Stimulated activated memory B cell treated with anti-CD40 and anti-IgM and Interleukin-4, amounts not matched to agents 10 μg/mL and 1 μg/mL and 100 μg/mL, for 72 hours (primary cell): ENCODE data around the gene DCST2.

Experiments
- ATAC-seq: fragments of 150-1000 bp; cut with Tn5 transposase; 2 replicates; pipeline ENCODE4 v1.10.0; 2021
- H3K27ac Mint-ChIP-seq: one replicate; pipeline ENCODE4 v1.8.0; 2022; ENCODE audit warnings: mild to moderate bottlenecking, mixed read lengths
- H3K27me3 Mint-ChIP-seq: one replicate; pipeline ENCODE4 v1.8.0; 2022; ENCODE audit warnings: mixed read lengths
- H3K36me3 Mint-ChIP-seq: one replicate; pipeline ENCODE4 v1.8.0; 2022; ENCODE audit warnings: mixed read lengths
- H3K4me1 Mint-ChIP-seq: one replicate; pipeline ENCODE4 v1.8.0; 2022; ENCODE audit warnings: mixed read lengths
- H3K4me3 Mint-ChIP-seq: one replicate; pipeline ENCODE4 v1.8.0; 2022; ENCODE audit warnings: mild to moderate bottlenecking, moderate library complexity, mixed read lengths
- H3K9me3 Mint-ChIP-seq: one replicate; pipeline ENCODE4 v1.8.0; 2022; ENCODE audit warnings: mixed read lengths

DCST2 gene

DNA sequence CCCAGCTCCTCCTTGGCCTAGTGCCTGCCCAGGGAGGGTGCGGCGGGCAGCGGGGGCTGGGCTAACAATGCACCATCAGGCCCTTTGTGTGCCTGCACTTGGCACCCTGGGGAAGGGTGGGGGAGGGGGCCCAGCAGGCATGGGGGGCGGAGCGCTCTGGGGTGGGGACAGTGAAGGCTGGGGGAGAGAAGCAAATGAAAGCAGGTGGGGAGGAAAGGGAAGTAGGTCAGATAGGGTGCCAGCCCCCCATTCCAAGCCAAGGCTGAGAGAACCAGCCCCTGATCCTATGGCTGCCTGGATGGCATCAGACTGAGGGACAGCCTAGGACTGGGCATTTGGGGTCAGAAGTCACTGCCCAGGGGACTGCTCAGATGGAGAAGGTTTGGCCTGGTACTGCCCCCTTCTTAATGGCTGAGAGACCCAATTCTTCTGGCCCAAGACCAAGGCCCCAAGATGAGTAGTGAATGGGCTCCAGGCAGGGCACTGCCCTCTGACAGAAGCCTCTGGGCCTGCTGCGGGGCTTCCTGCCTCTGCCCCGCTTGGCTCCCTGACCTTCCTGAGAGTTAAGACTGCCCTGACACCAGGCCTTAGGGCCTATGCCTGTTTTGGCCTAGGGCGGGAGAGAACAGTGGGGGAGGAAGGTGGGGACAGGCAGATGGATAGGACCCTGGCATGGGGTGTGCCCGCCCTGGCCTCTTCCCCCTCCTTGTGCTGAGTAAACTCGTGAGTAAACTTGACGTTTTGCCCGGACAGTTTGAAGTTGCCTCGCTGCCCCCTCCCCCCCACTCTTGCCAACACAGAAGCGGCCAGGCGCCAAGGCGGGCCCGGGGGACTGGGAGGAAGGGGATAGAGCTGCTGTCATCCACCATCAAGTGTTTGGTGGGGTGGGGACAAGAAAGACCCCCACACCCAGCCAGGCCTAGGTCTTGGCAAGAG, 28.2 kb downstream of the DCST2 start:
- peaks cover 67% of the 10 kb centered on the region for H3K4me1 Mint-ChIP-seq
- no peak for ATAC-seq
- no peak overlapping the region for H3K4me3 Mint-ChIP-seq
- no peaks in the 10 kb centered on the region for H3K9me3 Mint-ChIP-seq
- H3K27ac Mint-ChIP-seq, result peak overlapping the region; percentile 84
- no peaks in the 10 kb centered on the region for H3K27me3 Mint-ChIP-seq
- peaks cover 12% of the 10 kb centered on the region for H3K36me3 Mint-ChIP-seq

DNA sequence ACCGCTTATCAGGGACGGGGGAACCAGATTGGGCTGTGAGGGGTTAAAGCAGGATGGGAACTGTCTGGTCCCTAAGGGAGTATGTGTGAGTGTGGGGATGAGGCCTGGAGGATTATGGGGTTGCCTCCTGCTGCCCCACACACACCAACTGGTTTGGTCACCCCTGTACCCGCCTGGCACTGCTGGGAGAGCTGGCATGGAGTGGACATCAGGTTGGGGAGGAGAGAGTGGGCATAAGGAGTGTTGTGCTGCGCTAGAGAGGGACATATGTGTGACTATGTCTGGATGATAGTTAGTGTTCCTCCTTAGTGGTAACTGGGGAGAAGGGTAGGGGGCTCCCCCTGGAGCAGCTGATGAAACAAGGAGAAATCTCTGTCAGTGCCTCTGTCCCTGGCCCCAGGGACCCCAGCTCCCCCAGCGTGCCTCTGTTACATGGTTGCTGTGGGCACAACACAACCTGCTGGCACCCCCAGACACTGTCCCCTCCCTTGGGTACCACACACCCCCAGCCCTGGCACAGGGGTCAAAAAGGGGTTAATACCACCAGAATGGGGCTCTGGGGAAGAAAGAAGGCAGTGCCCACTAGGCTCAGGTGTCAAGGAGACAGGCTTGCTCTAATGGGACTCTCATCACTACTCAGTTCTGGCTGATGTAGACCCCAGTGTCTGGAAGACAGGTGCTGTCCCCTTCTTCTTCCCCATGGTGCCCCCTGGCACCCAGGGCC, 29.1 kb downstream of the DCST2 start:
- Mint-ChIP-seq H3K27ac (peak overlapping the region; percentile 84), H3K27me3 (no peaks in the 10 kb centered on the region), H3K4me3 (peak overlapping the region; percentile 95), H3K36me3 (peaks cover 7% of the 10 kb centered on the region), H3K4me1 (peaks cover 67% of the 10 kb centered on the region), H3K9me3 (no peaks in the 10 kb centered on the region)
- ATAC-seq, result no peak

DNA sequence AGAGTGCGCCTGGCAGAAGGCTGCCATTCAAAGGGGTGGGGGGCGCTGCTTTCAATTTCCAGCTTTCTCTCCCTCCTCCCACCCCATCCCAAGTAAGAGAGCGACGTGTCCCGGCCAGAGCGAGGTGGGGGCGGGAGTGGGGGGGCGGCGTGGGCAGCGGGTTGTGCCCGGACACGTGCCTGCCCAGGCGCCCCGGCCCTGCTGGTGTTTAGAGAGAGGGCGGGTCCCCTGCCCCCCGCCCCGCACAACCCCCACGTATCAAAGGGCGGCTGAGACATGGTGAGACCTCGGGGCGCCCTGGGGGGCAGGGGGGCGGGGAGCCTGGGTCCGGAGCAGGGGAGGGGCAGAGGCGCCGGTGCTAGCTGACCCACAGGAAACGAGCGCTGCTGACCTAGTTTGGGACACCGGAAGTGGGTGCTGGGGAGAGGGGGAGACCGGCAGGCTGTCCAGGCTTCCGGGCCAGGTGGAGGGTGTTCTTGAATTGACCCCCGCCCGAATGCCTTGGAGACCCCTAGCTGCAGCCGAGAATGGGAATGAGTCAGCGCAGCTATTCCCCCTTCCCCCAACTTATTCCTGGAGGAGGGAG, 29.7 kb downstream of the DCST2 start:
- Mint-ChIP-seq H3K4me1 (peaks cover 67% of the 10 kb centered on the region), H3K9me3 (no peaks in the 10 kb centered on the region), H3K4me3 (peak overlapping the region; percentile 95), H3K27me3 (no peaks in the 10 kb centered on the region), H3K36me3 (peaks cover 2% of the 10 kb centered on the region), H3K27ac (peak overlapping the region; percentile 84)
- ATAC-seq, result no peak

DNA sequence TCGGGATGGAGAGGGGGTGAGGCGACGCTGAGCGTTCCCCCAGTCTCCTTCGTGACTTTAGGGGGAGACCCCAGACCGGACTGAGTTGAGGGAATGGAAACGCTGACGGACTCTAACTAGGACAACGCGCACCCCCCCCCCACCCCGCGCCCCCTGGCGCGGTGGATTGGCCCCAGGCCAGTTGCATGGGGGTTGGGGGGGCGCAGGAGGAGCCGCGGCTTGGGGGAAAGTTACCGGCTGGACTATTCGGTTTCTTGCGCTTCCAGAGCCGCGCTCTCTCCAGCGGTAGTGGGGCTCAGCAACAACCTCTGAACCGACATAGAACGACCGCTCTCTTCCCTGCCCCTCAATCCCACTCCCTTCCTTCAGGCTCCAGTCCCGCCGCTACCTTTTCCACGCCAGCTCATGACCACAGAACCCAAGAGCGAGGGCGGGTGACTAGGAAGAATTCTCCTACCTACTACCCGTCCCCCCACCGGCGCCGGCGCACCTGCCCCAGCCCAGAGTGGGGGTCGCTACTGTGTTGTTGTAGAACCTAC, 30.3 kb downstream of the DCST2 start:
- Mint-ChIP-seq H3K9me3 (no peaks in the 10 kb centered on the region), H3K4me3 (peak overlapping the region; percentile 95), H3K27me3 (no peaks in the 10 kb centered on the region), H3K36me3 (no peaks in the 10 kb centered on the region), H3K27ac (peak overlapping the region; percentile 84), H3K4me1 (peaks cover 67% of the 10 kb centered on the region)
- ATAC-seq, result no peak

DNA sequence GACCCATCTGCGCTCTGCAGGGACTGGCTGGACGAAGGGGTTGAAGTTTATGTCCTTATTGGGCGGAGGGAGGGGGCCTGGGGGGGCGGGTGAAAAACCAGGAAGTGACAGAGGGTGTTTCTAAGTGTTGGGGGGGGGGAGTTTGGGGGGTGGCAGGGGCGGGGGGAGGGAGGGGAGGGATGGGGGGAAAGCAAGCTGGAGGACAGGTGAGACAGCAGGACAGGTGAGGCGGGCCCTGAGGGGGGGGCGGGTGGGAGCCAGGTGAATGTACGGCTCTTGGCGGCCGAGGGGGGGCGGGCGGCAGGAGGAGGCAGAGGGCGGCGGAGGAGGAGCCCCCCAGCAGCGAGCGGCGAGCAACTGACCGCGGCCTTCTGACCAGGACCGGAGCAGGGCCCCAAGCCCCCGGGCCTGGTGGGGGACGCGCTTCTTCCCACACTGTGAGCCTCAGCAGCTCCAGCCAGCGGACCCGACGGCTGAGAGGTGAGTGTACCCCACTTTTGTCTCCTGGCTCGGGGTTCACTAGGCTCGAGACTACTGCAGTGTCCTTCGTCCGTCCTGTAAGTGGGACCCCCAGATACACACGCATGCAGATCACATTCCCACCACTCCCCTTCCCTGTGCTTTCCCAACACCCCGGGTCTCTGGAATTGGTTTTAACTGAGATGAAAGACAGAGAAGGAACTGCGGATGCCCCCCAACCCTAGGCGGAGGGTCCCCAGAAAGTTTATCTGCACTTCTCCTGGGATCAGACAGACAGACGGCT, 30.9 kb downstream of the DCST2 start, which contains the start of gene ZBTB7B:
Gene ZBTB7B, plus strand, starts transcription at position 339 of the 763 bp plus-strand sequence. CDS start 11,859 bp downstream, outside the sequence.
- Mint-ChIP-seq H3K27me3 (no peaks in the 10 kb centered on the region), H3K9me3 (no peaks in the 10 kb centered on the region), H3K27ac (peak within 1 kb of the TSS; percentile 84), H3K4me1 (peaks cover 70% of the 10 kb centered on the region), H3K36me3 (no peaks in the 10 kb centered on the region), H3K4me3 (peak within 1 kb of the TSS; percentile 95)
- ATAC-seq, result peak; percentile 0

DNA sequence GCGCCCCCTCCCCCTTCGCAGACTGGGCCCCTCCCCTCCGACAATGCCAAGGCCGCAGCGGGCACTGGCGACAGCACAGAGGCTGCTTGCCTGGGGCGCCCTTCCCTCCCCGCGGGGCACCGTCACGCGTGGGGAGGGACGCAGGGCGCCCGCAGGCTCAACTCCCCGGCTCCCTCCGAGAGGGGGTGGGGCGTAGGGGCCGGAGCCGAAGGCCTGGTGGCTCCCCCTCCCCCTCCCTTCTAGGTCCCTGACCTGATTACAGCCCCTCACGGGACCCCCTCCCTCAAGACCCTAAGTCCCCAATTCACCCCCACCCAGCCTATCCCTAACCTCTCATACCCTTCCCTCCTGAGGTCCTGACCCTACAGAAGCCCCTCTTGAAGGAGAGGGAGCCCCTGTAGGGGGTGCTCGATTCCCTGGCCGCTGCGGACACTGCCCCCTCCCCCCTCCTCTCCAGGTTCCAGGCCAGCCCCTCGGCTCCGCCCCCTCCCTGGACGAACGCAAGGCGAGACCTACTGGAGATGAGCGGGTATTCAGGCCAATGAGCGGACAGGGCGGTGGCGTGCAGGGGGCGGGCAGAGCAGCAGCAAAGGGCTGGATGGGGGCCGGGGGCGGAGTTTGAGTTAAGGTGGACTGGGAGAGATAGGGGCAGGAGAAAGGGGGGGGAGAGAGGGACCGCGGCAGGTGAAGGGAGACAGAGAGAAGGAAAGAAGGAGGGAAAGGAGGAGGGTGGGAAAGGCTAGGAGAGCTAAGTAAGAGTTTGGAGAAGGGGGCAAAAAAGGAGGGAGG, 31.7 kb downstream of the DCST2 start:
- peak; percentile 87 for ATAC-seq
- Mint-ChIP-seq H3K36me3 (no peaks in the 10 kb centered on the region), H3K9me3 (no peaks in the 10 kb centered on the region), H3K27me3 (no peaks in the 10 kb centered on the region), H3K27ac (peak overlapping the region; percentile 84), H3K4me3 (peak overlapping the region; percentile 95), H3K4me1 (peaks cover 75% of the 10 kb centered on the region)

DNA sequence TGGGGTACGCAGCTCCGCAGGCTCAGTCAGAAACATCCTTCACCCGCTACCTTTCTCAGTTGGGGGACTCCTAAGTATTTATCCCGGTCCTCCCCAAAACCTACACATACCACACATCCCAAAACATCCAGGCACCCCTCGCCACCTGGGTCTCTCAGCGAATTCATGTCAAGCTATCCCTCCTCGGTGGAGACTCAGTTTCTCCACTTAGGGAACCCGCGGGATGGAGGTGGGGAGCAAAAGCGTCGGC, 32.2 kb downstream of the DCST2 start:
- Mint-ChIP-seq H3K27me3 (no peaks in the 10 kb centered on the region), H3K4me3 (peak overlapping the region; percentile 95), H3K9me3 (no peaks in the 10 kb centered on the region), H3K27ac (peak overlapping the region; percentile 84), H3K4me1 (peaks cover 70% of the 10 kb centered on the region), H3K36me3 (no peaks in the 10 kb centered on the region)
- ATAC-seq, result no peak

DNA sequence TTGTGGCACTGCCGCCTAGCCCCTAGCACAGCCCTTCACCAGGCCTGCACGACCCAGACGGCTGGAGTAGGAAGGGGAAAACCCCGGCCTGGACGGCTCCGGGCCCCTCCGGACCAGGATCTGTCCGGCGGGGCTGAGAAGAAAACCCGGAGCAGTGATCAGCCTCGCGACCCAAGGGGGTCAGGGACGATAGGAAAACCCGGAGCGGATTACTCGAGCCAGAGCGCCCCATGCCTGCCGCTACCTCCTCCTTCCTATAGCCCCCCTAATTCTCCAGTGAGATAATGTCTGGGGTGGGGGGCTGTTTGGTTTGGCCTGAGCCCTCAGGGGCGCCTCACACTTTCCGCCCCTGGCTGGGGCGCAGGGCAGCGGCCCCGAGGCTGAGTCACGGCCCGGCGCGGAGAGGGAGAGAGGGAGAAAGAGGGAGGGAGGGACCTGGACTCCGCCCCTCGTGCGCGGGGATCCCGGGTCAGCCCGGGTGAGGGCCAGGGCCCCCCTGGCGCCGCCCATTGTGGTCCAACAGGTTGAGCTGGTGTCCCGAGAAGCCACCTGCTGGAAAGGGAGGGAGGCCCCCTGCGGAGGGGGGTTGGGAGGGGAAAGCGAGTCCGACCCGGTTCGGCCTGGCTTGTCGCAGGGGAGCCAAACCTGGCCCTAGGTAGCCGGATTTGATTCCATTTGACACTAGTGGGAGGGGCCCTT, 32.7 kb downstream of the DCST2 start:
- Mint-ChIP-seq H3K27ac (peak overlapping the region; percentile 84), H3K4me1 (peaks cover 65% of the 10 kb centered on the region), H3K4me3 (peak overlapping the region; percentile 95), H3K36me3 (no peaks in the 10 kb centered on the region), H3K27me3 (no peaks in the 10 kb centered on the region), H3K9me3 (no peaks in the 10 kb centered on the region)
- ATAC-seq, result peak; percentile 63

GRCh38 chr1:155000411-155000725, 33.2 kb downstream of the DCST2 start:
- Mint-ChIP-seq H3K9me3 (no peaks in the 10 kb centered on the region), H3K36me3 (no peaks in the 10 kb centered on the region), H3K27ac (peak overlapping the region; percentile 84), H3K4me3 (peak overlapping the region; percentile 95), H3K27me3 (no peaks in the 10 kb centered on the region), H3K4me1 (peaks cover 60% of the 10 kb centered on the region)
- no peak for ATAC-seq

GRCh38 chr1:154999571-155000410, 33.8 kb downstream of the DCST2 start:
- H3K4me3 Mint-ChIP-seq, result peak overlapping the region; percentile 95

DNA sequence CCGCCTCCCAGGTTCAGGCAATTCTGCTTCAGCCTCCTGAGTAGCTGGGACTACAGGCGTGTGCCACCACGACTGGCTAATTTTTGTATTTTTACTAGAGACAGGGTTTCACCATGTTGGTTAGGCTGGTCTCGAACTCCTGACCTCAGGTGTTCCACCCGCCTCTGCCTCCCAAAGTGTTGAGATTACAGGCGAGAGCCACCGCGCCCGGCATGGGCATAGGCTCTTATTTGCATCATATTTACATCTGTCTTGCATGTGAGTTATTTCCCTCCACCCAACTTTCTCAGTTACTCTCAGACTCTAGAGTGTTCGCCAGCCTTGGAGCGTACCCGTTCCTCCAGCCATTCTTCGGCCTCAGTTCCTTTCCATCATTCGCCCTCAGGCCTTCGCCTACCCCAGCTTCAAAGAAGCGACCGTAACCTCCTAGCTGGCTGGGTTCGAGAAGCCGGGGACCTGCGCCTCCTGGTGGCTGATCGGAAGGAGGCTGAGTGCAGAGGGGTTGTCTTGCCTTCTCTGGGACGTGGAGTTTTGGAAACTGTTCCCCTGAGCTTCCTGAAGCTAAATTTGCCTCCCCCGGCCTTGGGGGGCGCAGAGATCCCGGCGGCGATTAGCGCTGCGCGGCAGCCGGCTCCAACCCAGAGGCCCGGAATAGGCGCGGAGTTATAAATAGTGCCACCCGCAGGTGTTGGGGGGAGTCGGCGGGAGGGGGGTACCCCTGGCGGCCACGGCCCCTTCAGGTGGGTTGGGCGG, 34.6 kb downstream of the DCST2 start:
- Mint-ChIP-seq H3K36me3 (no peaks in the 10 kb centered on the region), H3K4me1 (peaks cover 58% of the 10 kb centered on the region), H3K27ac (peak overlapping the region; percentile 84), H3K9me3 (no peaks in the 10 kb centered on the region), H3K27me3 (no peaks in the 10 kb centered on the region), H3K4me3 (peak overlapping the region; percentile 95)
- ATAC-seq, result peak; percentile 1

More at GRCh38 chr1:154999571-155000410, 33.8 kb downstream of the DCST2 start:
- Mint-ChIP-seq H3K4me1 (peaks cover 58% of the 10 kb centered on the region), H3K9me3 (no peaks in the 10 kb centered on the region), H3K27ac (peak overlapping the region; percentile 84), H3K27me3 (no peaks in the 10 kb centered on the region), H3K36me3 (no peaks in the 10 kb centered on the region)
- ATAC-seq, result peak; percentile 9

GRCh38 chr1:154998201-154998780, 35.3 kb downstream of the DCST2 start:
- Mint-ChIP-seq H3K36me3 (no peaks in the 10 kb centered on the region), H3K27ac (peak overlapping the region; percentile 84), H3K27me3 (no peaks in the 10 kb centered on the region), H3K4me1 (peaks cover 52% of the 10 kb centered on the region), H3K4me3 (peak overlapping the region; percentile 63), H3K9me3 (no peaks in the 10 kb centered on the region)
- ATAC-seq, result no peak
